Measurements from ENCODE around the gene ERBB2.
"Not testable (repeated sequence)": the region's sequence is repeated elsewhere in the genome, so short reads cannot be mapped to it uniquely, and the experiment has no call there.

The ERBB2 gene

DNA sequence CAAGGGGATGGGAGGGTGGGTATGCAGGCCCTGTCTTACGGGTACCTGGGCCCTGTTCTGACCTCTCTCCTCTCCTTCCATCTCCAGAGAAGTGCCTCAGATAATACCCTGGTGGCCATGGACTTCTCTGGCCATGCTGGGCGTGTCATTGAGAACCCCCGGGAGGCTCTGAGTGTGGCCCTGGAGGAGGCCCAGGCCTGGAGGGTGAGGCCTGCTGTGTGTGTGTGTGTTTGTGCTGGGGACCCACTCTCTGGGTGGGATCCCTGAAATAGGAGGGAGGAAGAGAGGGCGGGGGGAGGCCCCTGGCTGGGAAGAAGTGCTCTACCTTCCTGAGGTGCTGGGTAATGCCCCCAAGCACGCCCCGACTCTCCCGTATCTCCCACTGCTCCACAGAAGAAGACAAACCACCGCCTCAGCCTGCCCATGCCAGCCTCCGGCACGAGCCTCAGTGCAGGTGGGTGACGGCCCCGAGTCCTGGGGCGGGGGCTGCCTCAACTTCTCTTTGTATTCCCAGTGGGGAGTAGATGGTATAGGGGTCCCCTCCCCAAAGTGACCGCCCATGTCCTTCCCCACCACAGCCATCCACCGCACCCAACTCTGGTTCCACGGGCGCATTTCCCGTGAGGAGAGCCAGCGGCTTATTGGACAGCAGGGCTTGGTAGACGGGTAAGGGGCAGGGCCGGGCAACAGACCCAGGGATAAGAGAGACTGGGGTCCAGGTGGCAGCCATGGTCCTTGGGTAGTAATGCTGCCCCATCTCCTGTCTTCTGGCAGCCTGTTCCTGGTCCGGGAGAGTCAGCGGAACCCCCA is 45.7 kb downstream of the ERBB2 start:
- DNase-seq (ENCODE audit: low spot score), result no peak

DNA sequence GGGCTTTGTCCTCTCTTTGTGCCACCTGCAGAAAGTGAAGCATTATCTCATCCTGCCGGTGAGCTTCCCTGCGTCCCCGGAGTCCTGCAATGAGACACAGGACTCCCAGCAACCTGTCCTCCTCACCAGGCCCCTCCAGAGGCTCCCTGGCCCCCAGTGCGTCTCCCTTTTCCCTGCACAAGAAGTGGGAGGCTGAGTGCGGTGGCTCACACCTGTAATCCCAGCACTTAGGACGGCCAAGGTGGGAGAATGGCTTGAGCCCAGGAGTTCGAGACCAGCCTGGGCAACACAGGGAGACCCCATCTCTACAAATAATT is 46.2 kb downstream of the ERBB2 start:
- DNase-seq (ENCODE audit: low spot score), result no peak

DNA sequence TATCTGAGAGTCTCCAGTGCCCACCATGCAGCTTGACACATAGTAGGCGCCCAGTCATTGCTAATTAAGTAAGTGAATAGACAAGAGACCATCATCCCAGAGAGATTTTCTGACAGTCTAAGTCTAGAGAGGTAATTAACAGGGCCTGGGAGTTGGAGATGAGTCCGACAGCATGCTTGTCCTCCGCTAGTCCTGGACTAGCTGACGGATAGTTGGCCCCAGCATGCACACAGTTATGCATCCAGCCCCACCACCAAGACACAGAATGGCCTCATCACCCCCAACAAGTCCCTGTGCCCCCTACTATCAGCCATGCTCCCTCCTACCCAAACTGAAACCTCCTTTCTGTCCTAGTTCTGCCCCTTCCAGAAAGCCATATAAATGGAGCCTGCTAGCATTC is 47.9 kb downstream of the ERBB2 start:
- no peak for DNase-seq (ENCODE audit: low spot score)

DNA sequence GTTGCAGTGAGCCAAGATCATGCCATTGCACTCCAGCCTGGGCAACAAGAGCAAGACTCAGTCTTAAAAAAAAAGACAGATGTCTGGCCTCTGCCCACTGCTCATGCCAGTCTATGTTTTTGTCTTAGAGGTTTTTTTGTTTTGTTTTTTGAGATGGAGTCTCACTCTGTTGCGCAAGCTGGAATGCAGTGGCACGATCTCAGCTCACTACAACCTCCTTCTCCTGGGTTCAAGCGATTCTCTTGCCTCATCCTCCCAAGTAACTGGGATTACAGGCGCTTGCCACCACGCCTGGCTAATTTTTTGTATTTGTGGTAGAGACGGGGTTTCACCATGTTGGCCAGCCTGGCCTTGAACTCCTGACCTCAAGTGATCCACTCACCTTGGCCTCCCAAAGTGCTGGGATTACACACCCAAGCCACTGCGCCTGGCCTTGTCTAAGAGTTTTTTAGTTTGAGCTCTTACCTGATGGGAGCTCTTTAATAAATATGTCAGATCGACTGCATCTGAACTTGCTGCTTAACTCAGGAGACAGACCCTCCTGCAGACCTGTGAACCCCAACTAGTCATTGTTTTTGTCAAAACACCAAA is 48.7 kb downstream of the ERBB2 start:
- not testable (repeated sequence) for DNase-seq (ENCODE audit: low spot score)

DNA sequence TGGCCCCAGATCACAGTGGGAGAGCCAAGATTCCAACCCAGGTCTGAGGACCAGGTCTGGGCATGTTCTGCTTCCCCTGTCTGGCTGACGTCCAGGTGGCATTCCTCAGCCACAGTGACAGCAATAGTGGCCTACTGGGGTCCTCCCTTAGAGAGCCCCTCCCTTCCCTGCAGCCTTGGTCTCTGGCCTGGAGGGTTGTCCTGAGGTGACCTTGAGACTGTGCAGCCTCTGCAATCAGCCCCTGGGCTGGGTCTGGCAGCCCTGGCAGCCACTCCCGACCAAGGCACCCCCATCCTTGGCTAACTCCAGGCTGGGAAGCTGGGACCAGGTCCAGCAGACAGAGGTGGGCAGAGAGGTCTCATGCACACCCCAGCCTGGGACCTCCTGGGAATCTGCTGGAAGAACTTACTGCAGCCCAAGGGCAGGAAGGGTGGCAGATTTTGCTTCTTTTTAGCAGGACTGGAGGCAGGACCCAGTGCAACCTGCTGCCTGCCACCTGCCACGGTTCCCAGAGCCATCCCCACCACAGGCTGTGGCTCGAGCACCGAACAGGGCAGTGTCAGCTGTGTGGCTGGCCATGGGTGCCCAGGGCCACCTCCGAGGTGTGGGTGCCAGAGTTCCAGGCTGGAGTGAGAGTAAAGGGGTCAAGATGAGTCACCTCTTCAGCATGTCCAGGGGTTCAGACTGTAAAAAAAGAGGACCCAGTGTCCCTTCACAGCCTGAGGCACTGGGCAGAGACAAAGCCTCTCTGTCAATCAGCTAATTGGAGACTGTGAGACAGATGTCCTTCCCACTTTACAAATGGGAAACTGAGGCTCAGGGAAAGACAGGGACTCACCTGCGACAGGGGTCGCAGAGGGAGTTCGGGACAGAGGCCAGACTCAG is 50.5 kb downstream of the ERBB2 start:
- no peak for DNase-seq (ENCODE audit: low spot score)

DNA sequence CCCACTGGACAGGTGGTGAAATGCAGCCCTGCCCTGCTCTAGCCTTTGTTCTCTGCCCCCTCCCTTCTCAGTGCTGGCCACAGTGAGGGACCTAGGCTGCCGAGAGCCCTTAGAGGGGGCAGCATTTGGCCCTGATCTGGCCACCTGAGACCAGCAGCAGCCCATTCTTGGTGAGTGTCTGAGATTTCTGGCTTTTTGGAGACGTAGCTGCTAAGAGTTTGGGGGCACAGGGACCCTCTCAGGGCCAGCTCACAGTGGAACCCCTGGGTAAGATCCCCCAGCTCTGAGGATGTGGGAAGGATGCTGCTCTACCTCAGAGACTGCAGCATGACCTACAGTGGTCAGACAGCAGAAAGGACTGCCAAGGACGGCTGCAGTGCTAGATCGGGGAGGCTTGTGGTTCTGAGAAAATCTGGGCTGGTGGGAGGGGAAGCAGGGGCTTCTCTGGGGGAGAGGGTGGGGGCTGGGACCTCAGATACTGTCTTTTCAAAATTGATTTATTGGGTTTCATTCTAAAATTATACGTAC is 51.2 kb downstream of the ERBB2 start:
- DNase-seq (ENCODE audit: low spot score), result no peak

DNA sequence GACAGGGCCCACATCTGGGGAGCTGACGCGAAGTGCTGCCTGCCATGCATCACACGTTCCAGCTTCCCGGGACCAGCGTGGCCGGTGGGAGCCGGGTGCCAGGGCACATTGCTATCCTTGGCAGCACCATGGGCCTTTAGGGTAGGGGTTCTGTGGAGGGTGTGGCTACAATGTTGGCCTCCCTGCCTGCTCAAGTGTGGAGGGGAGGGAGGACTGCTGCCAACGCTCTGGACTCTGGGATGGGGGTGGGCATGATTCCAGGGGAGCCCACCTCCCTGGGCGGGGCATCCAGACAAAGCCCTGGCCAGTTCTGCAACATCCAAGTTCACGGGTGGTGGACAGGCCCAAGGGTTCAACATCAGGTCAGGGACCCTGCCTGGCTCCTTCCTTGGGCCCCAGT is 51.8 kb downstream of the ERBB2 start:
- no peak for DNase-seq (ENCODE audit: low spot score)

DNA sequence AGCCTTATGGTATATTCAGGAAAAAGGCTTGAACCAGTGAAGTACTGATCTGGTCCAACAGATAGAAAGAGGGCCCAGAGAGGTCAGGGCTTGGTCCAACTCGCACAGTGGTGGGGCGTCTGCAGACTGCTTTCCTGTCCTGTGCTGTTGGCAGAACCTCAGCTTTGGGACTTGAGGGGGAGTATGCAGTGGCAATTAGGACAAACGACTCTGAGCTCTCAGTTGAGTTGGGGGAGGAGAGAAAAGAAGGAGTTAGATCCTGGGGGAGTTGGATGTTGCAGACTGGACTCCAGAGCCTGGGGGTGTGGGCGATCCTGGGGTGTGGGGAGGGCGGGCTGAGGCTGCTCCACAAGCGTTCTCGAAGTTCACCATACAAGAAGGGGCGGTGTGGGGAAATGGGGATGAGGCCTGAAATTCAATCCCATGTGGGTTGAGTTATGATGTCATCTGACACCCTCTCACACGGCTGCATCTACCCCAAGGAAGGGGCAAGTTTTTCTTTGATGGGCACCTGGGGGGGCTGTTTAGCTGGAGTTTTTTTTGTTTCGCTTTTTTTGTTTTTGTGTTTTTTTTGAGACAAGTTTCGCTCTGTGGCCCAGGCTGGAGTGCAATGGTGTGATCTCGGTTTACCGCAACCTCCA is 52.5 kb downstream of the ERBB2 start:
- no peak for DNase-seq (ENCODE audit: low spot score)

DNA sequence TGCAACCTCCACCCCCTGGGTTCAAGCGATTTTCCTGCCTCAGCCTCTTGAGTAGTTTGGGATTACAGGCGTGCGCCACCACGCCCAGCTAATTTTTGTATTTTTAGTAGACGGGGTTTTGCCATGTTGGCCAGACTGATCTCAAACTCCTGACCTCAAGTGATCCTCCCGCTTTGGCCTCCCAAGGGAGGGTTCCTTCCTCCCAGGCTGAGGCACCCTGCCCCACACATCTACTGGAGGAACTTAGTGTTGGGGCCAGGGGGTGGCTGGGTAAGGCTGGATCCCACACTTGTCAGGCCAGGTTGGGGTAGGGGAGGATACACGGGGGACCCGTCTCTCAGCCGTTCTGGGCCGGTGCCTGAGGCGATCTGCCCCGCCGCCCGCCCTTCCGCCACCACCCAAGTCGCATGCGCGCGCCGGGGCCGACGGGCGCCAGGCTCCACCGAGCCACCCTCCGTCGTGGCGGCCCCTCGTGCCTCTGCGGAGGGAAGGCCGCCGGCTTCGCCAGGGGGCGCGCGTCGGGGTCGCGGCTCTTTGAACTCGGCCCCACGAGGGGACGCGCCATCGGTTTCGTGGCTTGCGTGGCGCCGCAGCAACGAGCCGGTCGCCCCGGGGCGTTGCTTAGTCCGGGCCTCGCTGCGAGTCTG is 53.8 kb downstream of the ERBB2 start:
- peak; percentile 24 for DNase-seq (ENCODE audit: low spot score)

DNA sequence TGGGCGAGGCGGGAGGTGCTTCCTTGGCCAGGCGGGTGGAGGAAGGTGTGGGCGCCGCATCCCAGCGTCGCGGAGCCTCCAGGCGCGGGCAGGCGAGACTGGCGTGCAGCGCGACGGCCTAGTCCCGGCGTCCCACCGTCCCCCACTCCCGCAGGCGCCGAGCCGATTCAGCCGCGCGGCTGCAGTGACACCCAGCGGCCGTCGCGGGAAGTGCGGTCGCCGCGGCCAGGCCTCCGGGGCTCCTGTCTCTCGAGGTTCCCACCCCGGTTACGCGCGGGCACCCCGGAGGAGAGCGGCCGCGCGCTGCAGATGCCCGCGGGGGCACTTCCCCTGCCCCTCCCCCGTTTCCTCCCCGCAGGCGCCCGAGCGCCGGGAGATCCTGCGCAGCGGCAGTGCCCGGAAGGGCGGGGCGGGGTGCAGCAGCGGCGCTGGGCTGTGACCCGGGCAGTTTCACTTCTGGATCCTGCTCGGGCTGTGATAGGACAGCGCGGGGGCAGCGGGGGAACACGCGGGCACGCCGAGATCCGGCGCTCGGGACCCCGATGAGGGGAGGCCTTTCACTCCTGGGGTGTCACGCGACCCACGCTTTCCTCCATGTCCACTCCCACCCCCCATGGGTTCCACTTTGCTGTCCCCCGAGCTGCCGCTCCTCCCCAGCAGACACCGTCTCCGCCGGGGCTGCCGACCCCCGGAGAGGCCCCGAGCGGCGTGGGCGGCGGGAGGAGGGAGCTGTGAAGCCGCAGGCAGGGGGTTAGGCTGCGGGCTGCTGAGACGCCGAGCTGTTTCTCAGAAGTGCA is 54.5 kb downstream of the ERBB2 start:
- peak; percentile 94 for DNase-seq (ENCODE audit: low spot score)

DNA sequence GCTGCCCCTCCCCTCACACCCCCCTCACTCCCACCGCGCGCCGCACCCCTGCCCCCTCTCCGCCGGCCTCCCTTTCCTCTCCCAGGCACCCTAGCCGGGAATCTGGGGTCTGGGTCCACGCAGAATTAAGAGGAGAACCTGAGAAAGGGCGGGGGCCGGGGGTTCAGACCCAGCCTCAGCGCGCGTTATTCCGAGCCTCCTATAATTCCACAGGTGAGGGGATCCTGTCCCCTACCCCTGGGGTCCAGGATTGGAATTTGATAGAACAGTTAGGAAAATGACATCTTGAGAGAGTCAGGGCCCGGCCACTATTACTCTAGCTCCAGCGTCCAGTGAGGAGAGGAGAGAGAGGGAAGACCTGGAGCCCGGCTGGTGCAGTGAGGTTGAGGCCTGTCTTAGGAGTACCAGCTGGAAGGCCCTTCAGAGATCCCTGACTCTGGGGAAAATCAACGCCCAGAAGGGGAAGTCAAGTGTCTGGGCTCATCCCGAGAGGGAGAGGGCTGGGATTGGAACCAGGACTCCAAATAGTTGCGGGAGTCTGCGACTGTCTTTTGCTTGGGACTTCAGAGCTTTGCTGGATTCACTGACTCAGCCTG is 55.2 kb downstream of the ERBB2 start:
- DNase-seq (ENCODE audit: low spot score), result no peak

DNA sequence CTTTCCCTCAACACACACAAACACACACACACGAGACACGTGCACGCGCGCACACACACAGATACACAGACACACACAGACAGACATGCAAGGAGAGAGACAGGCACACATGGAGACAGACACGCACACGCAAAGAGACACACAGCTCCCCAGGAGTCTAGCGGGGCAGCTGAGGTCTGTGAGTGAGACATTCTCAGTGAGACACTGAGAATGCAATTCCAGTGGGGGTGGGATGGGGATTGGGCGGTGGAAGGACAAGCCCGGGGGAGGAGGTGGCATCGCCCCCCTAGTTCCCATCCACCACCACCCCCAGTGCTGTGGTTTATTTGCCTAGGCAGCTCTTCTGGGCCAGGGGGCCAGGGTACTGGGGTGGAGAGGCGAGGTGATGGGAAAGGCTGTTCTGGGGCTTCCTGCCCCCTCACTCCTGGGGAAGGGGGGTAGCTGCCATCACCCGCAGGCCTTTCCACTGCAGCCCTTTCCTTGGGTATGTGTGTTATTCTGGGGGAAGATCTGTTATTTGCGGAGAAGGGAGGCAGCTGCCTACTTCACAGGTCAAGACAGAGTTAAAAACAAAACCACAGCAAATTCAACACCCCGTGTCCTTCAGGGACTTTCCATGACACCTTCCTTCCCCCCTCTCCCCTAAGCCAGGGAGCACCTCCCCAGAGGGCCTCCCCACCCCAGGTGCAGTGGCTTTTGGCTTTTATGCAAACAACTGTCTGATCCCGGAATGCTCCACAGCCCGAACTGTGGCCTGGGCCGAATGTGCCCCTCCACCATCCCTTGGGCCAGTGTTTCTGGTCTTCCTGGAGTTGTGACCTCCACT is 55.9 kb downstream of the ERBB2 start:
- DNase-seq (ENCODE audit: low spot score), result no peak

DNA sequence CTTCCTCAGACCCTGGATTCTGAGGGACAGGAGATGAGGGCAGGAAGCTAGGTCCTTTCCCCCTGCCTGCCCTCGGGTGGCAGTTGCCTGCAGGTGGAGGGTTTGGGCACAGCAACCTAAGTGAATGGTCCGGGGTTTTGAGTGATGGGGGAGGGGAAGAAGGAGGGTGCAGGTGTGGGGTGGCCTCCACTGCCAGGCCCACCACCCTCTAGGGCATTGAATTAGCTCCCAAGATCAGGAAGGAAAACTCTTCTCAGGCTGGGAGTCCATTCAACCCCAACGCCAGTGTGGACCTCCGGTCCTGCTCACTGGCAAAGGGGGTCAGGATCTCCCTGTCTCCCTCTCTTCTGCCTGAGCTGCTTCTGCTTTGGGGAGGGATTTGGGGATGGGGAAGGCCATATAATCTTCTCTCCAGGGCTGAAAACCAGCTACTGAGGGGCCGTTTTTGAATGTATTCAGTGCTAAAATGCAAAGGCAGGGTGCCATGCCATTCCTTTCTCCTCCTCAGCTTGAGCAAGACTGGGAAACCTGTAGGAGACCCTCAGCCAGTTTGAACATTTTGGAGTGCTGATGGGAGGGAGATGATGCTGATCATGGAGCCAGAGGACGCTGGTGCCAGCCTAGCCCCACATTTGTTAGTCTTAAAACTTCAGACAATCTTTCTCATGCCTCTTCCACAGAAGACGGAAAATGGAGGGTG is 56.7 kb downstream of the ERBB2 start:
- DNase-seq (ENCODE audit: low spot score), result no peak

DNA sequence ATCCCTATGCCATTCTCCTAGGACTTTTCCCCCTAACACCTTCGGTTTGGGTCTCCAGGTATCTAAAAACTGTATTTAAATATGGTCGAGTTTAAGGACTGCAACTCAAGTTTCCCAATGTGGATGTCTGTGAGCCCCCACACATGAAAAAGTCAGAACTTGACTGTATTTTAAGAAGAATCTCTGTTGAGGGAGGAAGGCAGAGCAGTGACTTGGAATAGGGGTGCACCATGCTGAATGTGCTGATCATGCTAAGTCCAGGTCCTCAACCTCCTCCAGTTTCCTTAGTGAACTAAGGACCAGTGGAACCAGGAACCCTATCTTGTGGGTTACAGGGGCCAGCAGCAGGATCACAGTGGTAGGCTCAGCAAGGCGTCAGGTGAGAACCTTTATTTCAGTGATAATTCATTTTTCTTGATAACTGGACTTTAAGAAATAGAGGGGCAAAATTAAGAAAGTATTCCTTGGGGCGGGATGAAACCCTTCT is 57.4 kb downstream of the ERBB2 start:
- DNase-seq (ENCODE audit: low spot score), result no peak

DNA sequence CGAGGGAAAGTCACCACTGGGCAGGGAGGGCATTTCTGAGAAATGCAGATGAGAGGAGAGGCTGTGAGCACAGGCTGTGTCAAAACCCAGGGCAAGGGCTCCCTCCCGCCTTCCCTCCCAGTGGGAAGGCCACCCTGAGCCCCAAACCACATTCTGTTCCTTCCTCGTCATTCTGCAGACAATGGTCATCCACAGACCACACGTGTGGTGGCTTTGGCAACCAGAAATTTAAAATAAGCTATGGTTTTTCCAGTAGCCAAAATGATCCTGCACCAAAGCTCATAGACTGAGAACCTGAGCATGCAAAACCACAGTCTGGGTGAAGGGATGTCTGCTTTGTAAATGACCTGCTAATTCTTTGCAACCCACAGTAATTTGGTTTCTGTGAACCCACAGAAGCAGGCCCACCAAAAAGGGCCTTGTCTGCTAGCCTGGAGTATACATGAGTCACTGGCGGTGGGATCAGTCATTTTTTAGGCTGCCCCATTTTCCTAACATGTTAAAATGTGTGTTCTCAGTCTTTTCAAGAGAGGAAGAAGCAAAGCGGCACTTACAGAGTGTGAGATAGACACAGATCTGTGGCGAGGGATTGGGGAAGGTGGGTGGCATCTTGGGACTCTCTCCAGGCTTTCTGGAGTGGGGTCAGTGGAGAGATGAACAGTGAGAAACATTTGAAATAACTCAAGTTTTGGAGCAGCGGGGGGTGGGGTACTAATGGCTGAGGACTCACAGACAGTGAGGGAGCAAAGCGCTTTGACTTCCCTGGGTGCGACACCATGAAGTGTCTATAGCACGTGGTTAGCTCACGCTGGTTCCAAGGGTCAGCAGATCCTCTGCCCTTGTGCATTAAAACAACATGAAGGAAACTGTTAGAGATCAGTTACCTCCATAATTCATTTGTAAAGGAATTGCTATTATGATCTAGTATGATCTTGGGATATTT is 58.3 kb downstream of the ERBB2 start:
- DNase-seq (ENCODE audit: low spot score), result no peak

DNA sequence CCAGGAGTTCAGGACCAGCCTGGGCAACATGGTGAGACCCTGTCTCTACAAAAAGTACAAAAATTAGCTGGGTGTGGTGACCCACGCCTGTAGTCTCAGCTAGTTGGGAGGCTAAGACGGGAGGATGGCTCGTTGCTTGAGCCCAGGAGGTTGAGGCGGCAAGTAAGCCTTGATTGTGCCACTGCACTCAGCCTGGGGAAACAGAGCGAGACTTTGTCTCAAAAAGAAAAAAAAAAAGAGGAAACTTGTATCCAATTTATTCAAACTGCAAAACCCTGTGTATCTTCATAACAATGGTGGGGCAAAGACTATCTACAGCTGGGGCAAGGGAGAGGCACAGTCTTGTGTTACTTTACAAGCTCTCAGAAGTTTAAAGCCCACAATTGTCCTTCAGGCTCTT is 59.3 kb downstream of the ERBB2 start:
- no peak for DNase-seq (ENCODE audit: low spot score)

DNA sequence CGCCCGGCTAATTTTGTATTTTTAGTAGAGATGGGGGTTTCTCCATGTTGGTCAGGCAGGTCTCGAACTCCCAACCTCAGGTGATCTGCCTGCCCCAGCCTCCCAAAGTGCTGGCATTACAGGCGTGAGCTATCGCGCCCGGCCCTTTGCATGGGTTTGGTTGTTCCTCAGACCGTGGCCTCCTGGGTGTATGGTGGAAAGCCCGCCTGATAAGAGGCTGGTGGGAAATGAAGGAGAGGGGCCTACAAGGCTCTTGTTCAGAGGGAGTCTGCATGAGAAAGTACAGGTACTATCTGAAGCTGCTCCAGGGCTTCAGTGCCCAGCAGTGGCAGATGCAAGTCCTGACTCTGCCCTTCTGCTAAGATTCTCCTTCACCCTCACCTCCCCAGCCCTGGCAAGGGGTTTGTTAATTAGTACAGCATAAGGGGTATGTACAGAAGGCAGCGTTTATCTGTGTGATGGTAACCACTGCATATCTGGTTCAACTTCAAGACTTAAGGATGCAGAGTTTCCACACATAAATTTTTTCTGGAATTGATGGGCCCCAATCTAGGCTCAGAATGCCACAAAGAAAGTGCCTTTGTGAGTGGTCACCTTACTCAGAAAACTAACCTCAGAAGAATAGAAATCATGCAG is 62.1 kb downstream of the ERBB2 start:
- DNase-seq (ENCODE audit: low spot score), result no peak
